K562 (cell line): ENCODE results near the gene TLDC2. TPM values are rescaled to one million over a fixed set of nuclear protein-coding genes. Genes with fewer than 3 reads are reported as not detected.

Experiments used
- CTBP1 ChIP-seq: fragments of 450-650 bp; IDR thresholded peaks from 2 replicates; pipeline ENCODE4 v1.6.1; 2016; ENCODE audit warnings: borderline replicate concordance
- DACH1 ChIP-seq: fragments of 450-650 bp; IDR thresholded peaks from 2 replicates; pipeline ENCODE4 v1.6.1; 2018; ENCODE audit not compliant: partially characterized antibody
- MYNN ChIP-seq, 2 experiments: sonication (generic); formaldehyde crosslinking in 1 of 2; IDR thresholded peaks; 2 replicates each; pipeline versions ENCODE4 v1.5.0 to v1.6.1; 2016 to 2020; ENCODE audit warnings: antibody characterized with exemption in 1 of 2, missing genetic modification reagents in 1 of 2
- PRMT5 ChIP-seq: sonication (generic); formaldehyde crosslinking; IDR thresholded peaks from 2 replicates; pipeline ENCODE4 v1.5.0; 2020; ENCODE audit warnings: missing genetic modification reagents
- polyA plus RNA-seq, 8 experiments: library from polyadenylated mRNA; depleted of rRNA in 4 of 8; stranded (reverse) in 5 of 8; unstranded in 3 of 8; fragments of >200 nt; fragmentation: Nextera tagmentation in 2 of 8; fragmentation: Illumina TruSeq in 1 of 8; extraction: Ambion mirVana in 2 of 8; extraction: Trizol in 1 of 8; gene quantifications; 2 replicates each; pipeline versions ENCODE4 v1.2.1 to v1.2.3, GENCODE V29; 2011 to 2014; ENCODE audit warnings: inconsistent platforms in 1 of 8, missing spikeins in 1 of 8
- total RNA-seq, 7 experiments: library from RNA; depleted of rRNA in 6 of 7; stranded (reverse); fragments of >200 nt in 6 of 7; fragmentation: Illumina TruSeq in 2 of 7; extraction: Trizol in 2 of 7; gene quantifications; 2 replicates each; pipeline versions ENCODE4 v1.2.1 to v1.2.3, GENCODE V29; 2011 to 2021; ENCODE audit warnings: low replicate concordance in 1 of 7
- TF ChIP-seq, protein P1 (sequence below), 2 experiments: fragments of 450-650 bp; formaldehyde crosslinking in 1 of 2; IDR thresholded peaks; 2 replicates each; pipeline versions ENCODE4 v1.4.0 to v1.6.1; 2014 to 2020; ENCODE audit warnings: mild to moderate bottlenecking in 2 of 2, borderline replicate concordance in 1 of 2, low read depth in 1 of 2

TLDC2 gene
- total and polyA plus RNA-seq, 9 of the 15 experiments (the other 6 are each of a cell fraction or from before 2014, with no cell fraction given), result not detected

GRCh38 chr20:36835453-36836198 lies 40.3 kb upstream of the TLDC2 start (continued):
- TF ChIP-seq, protein P1, sequence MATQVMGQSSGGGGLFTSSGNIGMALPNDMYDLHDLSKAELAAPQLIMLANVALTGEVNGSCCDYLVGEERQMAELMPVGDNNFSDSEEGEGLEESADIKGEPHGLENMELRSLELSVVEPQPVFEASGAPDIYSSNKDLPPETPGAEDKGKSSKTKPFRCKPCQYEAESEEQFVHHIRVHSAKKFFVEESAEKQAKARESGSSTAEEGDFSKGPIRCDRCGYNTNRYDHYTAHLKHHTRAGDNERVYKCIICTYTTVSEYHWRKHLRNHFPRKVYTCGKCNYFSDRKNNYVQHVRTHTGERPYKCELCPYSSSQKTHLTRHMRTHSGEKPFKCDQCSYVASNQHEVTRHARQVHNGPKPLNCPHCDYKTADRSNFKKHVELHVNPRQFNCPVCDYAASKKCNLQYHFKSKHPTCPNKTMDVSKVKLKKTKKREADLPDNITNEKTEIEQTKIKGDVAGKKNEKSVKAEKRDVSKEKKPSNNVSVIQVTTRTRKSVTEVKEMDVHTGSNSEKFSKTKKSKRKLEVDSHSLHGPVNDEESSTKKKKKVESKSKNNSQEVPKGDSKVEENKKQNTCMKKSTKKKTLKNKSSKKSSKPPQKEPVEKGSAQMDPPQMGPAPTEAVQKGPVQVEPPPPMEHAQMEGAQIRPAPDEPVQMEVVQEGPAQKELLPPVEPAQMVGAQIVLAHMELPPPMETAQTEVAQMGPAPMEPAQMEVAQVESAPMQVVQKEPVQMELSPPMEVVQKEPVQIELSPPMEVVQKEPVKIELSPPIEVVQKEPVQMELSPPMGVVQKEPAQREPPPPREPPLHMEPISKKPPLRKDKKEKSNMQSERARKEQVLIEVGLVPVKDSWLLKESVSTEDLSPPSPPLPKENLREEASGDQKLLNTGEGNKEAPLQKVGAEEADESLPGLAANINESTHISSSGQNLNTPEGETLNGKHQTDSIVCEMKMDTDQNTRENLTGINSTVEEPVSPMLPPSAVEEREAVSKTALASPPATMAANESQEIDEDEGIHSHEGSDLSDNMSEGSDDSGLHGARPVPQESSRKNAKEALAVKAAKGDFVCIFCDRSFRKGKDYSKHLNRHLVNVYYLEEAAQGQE (IDR thresholded peaks at IDR 0.05; ENCODE audit: borderline replicate concordance), result no peak
- TF ChIP-seq, protein P1 (CRISPR knock-in tag; IDR thresholded peaks at IDR 0.05; ENCODE audit: low read depth), result no peak
- no peak for TF ChIP-seq PRMT5
- TF ChIP-seq DACH1, result peak; percentile 51
- peak; percentile 61 for TF ChIP-seq CTBP1
- TF ChIP-seq MYNN (IDR thresholded peaks at IDR 0.05), result 0 out of 2 replicates have a peak, but pooled peaks have one; percentile 8
- TF ChIP-seq MYNN (CRISPR knock-in tag; IDR thresholded peaks at IDR 0.05), result no peak
